GM21528 (cell line): ENCODE data around the gene GNLY.

Source experiments
- ATAC-seq: cut with Tn5 transposase; IDR thresholded peaks from one replicate; pipeline ENCODE4 v1.9.1; 2021; ENCODE audit warnings: mild to moderate bottlenecking, moderate library complexity; ENCODE audit not compliant: unreplicated experiment, low FRiP score

Gene GNLY

DNA sequence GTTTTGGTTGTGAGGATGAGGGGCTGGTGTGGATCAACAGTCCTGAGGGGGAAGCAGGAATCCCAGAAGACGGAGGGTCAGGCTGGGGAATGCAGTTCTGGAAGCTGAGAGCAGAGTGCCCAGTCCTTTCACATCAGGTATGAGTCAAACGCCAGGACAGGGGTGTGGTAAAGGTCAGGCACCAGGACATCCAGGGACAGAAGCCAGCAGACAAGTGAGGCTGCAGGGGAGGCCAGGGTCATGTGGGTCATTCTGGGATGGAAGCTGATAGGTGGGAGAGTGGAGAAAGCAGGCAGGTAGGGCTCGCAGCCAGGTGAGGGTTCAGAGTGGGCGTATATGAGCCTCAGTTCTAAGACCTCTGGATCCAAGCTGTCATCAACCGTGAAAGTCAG, 12.8 kb upstream of the GNLY start:
- no peak for ATAC-seq

DNA sequence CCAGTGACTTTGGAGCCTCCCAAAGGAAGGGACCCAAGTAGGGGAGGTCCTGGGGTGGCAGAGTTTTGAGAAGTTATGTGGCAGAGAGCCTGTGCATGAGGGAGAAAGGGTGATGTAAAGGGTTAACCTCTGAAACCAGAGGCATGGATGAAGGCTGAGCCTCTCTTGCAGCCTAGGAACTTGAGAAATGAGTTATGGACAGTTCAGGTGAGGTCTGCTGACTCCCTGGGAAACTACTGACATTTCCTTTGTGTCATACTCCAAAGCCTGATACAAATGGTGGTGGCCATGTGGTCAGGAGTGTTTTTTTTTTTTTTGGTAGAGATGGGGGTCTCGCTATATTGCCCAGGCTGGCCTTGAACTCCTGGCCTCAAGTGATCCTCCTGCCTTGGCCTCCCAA, 12.4 kb upstream of the GNLY start:
- no peak for ATAC-seq

DNA sequence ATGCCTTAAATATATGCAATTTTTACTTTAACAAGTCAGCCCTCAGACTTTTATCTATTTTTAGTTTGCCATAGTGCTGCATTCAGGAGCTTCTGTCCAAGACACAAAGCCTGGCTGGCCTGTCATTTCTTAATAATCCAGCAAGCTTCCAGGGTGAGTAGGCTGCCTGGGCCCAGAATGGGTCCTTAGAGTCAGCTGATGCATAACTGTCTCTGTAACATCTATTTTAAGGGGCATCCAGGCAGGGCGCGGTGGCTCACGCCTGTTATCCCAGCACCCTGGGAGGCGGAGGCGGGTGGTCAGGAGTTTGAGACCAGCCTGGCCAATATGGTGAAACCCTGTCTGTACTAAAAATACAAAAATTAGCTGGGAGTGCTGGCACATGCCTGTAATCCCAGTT, 11.8 kb upstream of the GNLY start:
- no peak for ATAC-seq

DNA sequence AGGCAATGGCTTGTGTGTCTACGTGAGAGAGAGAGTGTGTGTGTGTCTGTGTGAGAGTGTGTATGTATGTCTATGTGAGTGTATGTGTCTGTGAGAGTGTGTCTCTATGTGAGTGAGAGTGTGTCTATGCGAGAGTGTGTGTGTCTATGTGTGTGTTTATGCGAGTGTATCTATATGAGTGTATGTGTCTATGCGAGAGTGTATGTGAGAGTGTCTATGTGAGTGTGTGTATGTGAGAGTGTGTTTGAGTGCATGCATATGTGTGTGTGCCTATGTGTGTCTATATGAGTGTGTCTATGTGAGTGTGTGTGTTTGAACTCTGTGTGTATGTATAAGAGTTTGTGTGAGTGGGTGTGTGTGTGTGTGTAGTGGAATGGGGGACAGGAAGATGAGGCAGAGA, 9.8 kb upstream of the GNLY start:
- ATAC-seq = no peak

DNA sequence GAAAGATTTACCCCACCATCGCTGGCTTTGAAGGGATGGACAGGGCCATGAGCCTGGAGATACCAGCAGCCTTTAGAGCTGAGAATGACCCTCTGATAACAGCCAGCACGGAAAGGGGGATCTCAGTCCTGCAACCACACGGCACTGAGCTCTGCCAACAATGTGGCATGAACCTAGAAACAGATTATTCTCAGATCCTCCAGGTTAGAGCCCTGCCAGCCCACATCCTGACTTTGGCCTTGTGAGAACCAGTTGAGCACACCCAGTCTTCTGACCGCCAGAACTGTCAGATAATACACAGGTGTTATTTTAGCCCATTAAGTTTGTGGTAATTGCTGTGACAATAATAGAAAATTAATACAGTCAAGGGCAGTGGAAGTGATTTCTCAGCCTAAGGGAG, 9.4 kb upstream of the GNLY start:
- ATAC-seq = no peak

DNA sequence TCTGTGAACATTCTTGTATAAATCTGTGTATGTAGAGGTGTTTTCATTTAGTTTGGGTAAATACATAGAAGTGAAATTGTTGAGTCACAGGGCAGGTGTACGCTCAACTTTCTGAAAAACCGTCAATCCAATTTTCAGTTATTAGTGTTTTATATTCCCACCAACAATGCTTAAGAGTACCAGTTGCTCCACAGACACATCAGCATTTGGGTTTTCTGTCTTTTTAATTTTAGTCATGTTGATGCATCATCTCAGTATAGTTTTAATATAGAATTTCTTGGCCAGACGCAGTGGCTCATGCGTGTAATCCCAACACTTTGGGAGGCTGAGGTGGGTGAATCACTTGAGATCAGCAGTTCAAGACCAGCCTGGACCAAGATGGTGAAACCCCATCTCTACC, 3.2 kb upstream of the GNLY start:
- no peak for ATAC-seq

DNA sequence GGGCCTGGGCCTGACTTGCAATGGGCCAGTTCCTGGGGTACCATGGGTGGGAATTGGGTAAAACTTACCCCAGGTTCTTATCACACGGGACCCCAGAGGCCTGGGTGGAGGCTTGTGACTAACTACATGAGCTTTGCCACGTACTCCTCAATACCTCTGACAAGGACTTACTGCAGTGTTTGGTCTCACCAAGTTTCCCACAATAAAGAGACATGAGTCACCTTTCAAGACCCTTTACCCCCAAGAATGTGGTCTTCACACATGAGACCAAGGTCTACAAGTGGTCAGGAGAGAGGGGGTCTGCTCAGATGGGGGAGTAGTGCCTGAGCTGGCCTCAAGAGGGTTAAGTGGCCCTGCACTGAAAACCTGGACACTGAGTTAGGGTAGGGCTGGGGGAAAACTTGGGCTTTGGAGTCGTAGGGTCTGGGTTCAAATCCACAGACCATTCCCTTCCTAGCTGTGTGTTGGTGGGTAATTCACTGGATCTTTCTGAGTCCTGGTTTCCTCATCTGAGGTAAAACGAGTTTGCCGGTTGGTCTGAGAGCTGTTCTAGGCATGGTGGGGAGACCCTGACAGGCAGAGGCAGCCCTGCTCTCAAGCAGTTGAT, 2.0 kb upstream of the GNLY start:
- no peak for ATAC-seq

DNA sequence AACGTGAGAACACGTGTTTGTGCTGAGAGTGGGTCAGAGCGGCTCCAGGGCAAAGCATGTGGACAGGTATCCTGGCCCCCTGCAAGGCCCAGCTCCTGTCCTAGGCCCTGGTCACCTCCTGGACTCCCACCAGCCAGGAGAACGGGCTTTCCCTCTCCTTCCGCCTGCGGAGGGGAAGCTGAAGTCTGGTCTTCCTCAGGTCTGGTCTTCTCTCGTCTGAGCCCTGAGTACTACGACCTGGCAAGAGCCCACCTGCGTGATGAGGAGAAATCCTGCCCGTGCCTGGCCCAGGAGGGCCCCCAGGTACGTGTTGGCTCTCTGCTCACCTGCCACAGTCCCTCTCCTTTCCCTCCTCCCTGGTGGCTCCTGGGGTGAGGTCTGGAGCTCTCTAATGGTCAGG, 963 bp downstream of the GNLY start:
- ATAC-seq = no peak

DNA sequence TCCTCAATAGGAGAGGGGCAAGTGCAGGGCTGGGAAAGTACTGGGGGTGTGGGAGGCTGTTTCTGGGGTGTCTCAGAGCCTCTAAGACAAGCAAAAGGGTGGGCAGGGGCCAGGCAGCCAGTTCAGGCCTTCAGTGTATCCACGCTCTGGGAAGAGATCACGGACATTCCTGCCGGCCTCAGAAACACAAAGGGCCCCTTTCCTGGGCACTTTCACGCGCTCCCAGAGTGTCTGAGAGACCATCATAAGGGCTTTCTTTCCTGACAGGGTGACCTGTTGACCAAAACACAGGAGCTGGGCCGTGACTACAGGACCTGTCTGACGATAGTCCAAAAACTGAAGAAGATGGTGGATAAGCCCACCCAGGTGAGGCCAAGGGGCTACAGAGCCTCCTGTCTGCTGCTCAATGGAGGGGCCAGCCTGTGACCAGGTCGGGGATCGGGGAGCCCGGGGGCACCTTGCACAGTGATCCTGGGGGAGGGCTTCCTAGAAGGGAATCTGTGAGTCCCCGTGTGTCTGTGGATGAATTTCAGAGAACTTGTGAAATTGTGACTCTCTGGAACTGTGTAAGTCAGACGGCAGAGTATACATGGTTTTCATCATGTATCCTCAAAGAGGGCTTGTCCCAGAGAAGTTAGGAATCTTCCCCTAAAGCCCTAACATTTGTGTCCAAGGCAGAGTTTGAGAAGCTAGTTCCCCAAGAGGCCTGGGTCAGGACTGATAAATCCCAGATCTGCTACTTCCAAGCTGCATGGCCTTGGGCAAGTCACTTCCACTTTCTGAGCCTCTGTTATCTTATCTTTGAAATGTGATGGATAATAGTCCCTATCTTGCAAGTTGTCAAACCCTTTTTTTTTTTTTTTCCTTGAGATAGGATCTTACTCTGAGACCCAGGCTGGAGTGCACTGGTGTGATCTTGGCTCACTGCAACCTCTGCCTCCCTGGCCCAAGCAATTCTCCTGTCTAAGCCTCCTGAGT, 1.8 kb downstream of the GNLY start:
- no peak for ATAC-seq

DNA sequence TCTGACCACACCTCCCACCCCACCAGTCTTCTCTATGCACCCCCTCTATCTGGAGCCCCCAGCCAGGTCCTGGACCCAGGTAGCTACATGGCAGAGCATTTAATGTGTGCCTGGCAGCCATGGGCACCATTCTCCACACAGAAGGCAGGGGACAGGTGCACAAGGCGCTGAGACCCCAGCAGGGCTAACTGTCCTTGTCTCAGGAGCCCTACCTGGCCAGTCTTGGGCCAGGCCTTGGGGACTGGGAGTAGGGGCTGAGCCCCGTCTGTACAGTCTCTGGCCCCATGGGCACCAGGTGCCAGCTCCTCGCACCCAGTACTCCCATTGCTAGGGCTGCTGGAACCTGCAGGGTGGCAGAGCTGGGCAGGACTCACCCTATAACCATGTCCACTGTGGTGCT, 2.9 kb downstream of the GNLY start:
- ATAC-seq = no peak

DNA sequence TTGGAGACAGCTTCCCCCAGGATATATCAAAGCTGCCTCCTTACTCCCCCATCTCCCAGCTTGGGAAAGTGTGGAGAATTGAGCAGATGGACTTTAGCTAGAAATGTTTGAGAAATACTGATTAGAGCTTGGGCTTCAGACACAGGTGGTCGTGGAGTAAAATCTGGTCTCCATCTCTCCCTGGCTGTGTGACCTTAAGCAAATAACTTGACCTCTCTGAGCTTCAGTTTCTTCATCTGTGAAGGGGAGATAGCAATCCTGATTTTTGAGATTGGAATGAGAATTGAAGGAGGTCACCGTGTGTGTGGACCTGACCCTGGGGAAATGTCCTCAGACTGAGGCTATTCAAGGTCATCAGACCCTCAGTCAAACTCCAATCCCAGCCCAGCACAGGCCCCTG, 3.6 kb downstream of the GNLY start:
- ATAC-seq = no peak

DNA sequence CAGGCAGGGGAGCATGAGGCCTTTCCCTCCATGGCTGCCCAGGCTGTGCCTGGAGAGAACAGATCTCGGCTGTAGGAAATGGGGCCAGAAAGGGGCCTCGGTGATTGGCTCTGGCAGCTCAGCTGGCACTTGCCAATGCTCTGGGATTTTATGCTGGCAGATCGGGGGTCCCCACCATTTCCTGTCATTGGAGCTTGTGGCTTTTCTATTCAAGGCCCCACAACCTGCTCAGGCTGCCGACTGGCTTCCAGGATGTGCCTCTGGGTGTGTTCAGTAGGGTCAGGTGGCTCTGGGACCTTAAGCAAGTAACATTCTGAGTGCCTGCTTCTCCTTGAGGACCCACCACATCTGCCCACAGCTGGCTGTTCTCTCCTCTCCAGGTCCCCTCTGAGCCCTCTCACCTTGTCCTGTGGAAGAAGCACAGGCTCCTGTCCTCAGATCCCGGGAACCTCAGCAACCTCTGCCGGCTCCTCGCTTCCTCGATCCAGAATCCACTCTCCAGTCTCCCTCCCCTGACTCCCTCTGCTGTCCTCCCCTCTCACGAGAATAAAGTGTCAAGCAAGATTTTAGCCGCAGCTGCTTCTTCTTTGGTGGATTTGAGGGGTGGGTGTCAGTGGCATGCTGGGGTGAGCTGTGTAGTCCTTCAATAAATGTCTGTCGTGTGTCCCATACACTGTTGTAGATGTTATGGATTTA, 4.2 kb downstream of the GNLY start:
- ATAC-seq = no peak

DNA sequence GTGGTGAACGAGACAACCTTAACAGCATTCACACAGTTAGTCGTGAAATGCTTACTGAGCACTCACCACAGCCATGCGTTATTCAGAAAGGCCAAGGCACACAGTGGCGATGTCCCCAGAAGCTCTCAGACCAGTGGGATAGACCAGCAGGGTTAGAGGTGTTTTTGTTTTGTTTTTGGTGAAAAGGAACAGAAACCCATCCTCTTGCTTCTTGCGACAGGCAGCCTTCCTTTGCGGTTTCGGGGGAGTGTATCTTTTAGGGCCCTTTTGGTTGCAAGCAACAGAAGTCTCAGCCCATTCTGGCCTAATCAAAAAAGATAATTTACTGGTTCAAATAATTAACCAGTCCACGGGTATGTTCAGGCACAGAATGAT, 4.7 kb downstream of the GNLY start:
- no peak for ATAC-seq

DNA sequence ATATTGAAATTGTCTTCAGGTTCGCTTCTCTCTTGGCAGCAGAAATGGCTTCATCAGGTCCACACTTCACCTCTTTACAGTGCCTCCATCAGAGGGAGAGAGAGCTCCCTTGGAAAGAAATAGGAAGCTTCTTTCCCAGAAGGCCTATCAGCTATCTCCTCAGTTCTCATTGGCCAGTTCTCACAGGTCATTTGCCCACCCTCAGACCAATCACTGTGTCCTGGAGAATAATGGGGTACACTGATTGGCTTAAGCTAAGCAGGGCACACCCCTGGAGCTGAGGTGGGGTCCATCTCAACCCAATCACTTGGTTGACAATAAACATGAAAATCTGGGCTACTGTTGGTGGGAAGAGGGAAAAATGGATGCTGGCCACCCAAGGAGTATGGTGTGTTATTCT, 5.2 kb downstream of the GNLY start:
- ATAC-seq = no peak

DNA sequence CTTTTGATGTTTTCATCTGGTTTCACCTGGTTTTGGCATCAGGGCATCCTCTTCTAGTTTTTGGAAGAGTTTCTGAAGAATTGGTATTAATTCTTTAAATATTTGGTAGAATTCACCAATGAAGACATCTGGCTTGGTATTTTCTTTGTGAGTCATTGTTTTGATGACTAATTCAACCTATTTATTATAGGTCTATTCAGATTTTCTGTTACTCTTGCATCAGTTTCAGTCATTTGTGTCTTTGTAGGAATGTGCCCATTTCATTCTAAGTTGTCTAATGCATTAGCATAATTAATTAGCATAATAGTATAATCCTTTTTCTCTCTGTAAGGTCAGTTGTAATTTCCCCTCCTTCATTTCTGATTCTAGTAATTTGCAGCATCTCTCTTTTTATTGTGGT, 8.0 kb downstream of the GNLY start:
- ATAC-seq = no peak

DNA sequence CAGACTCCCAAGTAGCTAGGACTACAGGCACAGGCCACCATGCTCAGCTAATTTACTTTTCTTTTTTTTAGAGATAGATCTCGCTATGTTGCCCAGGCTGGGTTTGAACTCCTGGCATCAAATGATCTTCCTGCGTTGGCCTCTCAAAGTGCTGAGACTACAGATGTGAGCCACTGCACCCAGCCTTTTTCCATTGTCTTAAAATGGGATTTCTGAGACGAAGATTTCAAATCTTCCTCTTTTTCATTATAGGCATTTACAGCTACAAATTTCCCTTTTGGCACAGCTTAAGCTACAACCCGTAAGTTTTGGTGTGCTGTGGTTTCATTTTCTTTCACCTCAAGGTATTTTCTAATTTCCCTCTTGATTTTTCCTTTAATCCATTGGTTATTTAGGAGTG, 8.6 kb downstream of the GNLY start:
- ATAC-seq = no peak

DNA sequence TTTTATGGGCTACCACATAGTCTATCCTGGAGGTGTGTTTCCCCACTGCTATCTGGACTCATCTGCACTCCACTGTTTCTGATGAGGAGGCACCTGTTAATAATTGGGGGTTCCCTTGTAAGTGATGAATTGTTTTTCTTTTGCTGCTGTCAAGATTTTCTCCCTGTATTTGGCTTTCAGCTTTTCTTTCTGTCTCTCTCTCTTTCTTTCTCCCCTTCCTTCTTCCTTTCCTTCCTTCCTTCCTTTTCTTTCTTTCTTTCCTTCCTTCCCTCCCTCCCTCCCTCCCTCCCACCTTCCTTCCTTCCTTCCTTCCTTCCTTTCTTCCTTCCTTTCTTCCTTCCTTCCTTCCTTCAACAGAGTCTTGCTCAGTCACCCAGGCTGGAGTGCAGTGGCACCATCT, 9.2 kb downstream of the GNLY start:
- ATAC-seq = no peak

DNA sequence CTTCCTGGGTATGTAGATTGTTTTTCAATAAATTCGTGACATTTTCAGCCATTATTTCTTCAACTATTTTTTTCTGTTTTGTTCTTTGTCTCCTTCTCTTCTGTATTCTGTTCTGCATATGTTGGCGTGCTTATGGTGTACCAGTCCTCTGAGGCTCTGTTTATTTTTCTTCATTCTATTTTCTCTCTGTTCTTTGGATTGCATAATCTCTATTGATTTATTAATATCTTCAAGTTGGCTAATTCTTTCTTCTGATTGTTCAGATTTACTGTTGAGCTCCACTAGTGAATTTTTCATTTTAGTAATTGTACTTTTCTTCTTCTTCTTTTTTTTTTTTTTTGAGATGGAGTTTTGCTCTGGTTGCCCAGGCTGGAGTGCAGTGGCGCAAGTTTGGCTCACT, 9.9 kb downstream of the GNLY start:
- no peak for ATAC-seq

DNA sequence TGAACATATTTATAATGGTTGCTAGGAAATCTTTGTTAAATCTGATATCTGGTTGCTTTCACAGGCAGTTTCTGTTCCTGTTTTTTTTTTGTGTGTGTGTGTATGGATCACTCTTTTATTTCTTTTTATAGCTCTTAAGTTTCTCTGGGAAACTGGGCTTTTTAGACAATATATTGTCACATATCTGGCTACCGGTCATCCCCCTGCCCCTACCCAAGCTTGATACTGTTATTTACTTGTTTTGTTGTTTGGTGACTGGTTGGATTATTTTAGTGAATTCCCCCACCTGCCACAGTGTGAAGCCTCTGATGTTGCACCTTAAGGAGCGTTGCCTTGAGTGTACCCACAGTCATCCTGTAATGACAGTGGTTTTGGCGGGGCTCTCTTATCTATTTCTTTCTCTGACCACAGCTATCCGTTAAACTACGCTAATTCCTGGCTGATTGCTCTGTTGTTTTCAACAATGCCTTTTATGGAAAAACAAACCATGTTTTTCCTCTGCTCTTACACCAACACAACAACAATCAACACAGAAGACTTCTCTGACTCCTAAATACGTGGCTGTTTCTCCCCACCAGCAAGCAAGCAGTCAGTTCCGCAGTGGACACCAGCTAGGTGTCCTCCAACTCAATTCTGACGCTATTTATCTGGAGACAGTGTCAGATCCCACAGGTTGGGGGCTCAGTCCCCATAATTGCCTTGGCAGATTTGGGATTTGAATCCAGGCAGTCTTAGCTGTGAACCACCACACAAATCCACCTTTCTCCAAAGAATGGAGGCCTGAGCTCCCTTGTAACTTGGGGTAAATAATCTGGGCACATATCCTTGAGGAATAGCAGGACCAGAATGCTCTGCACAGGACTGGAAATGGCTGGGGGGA, 10.9 kb downstream of the GNLY start:
- no peak for ATAC-seq

DNA sequence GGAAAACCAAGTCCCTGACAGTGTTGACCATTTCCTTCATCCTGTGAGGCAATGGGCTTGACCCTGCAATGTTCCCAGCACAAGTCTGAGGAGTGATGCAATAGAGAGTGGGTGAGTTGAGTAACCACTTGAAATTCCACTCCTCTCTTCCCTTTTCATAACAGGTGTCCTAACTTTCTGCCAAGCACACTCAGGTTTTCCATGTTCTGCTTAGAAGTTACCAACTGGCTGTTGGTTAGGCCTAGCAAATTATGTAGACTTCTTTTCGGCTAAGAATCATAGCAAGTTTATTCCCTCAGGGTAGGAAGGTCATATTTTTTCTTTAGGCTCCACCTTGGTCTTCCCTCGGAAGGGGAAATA, 11.5 kb downstream of the GNLY start:
- ATAC-seq = no peak

DNA sequence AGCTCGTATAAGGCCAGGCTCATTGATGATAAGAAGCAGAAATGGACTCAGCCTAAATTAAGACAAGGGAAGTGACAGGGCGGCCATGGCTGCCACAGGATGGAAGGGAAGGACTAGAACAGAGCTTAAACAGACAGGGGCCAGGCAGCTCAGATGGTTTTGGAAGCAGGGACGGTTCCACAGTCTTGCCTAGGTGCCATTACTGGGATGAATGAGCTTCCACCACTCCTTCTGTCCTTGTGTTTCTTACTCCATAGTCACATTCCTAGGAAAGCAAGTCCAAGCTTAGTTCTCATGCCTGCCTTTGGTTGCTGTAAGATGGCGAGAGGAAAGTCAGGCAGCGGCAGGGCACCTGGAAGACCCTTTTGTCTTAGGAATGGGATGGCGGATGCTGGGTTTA, 11.9 kb downstream of the GNLY start:
- no peak for ATAC-seq
